Stimulated activated CD8-positive, alpha-beta memory T cell treated with anti-CD3 and anti-CD28 coated beads, Interleukin-15, amount 100 ng/mL, for 4 hours (primary cell): ENCODE data around the gene CIT.

Experiments
- DNase-seq, 2 donors: peaks; one replicate each; pipeline ENCODE4 v3.0.0-alpha.2; 2020; ENCODE audit warnings: low read depth in 2 of 2

The CIT gene

GRCh38 chr12:119803381-119803791, 73.7 kb downstream of the CIT start:
- no peak for DNase-seq

- no peak for DNase-seq
Observed at GRCh38 chr12:119802472-119802871, 74.6 kb downstream of the CIT start.

- no peak for DNase-seq
Observed at GRCh38 chr12:119797090-119797489, 80.0 kb downstream of the CIT start.

- DNase-seq, result no peak
Observed at GRCh38 chr12:119796292-119796691, 80.8 kb downstream of the CIT start.

GRCh38 chr12:119791453-119791852, 85.7 kb downstream of the CIT start:
- DNase-seq, result no peak

GRCh38 chr12:119788786-119789185, 88.3 kb downstream of the CIT start:
- DNase-seq, result no peak

GRCh38 chr12:119786539-119786938, 90.6 kb downstream of the CIT start:
- no peak for DNase-seq

- DNase-seq, result no peak
Observed at GRCh38 chr12:119784673-119785072, 92.4 kb downstream of the CIT start.

- no peak for DNase-seq
Observed at GRCh38 chr12:119783787-119784186, 93.3 kb downstream of the CIT start.

- no peak for DNase-seq
Observed at GRCh38 chr12:119781804-119782203, 95.3 kb downstream of the CIT start.

- no peak for DNase-seq
Observed at GRCh38 chr12:119780786-119781434, 96.2 kb downstream of the CIT start.

- DNase-seq, result no peak
Observed at GRCh38 chr12:119775246-119775895, 101.7 kb downstream of the CIT start.

GRCh38 chr12:119772431-119772830, 104.7 kb downstream of the CIT start:
- no peak for DNase-seq

GRCh38 chr12:119770146-119770545, 107.0 kb downstream of the CIT start:
- no peak for DNase-seq

GRCh38 chr12:119762619-119763018, 114.5 kb downstream of the CIT start:
- DNase-seq, result no peak

- no peak for DNase-seq
Observed at GRCh38 chr12:119758722-119759121, 118.4 kb downstream of the CIT start.

- no peak for DNase-seq
Observed at GRCh38 chr12:119758234-119758633, 118.9 kb downstream of the CIT start.

GRCh38 chr12:119751961-119752360, 125.2 kb downstream of the CIT start:
- DNase-seq, result no peak

GRCh38 chr12:119749666-119750065, 127.5 kb downstream of the CIT start:
- DNase-seq, result no peak

GRCh38 chr12:119748497-119748896, 128.6 kb downstream of the CIT start:
- no peak for DNase-seq

GRCh38 chr12:119746169-119746568, 131.0 kb downstream of the CIT start:
- no peak for DNase-seq

- DNase-seq, result no peak
Observed at GRCh38 chr12:119744900-119745606, 132.1 kb downstream of the CIT start.

GRCh38 chr12:119742700-119743099, 134.4 kb downstream of the CIT start:
- DNase-seq, result no peak
